Esophagus squamous epithelium (tissue), 4 donors: ENCODE measurements around the gene TRAM2.

ENCODE experiments used
- CTCF ChIP-seq, 6 experiments: fragments of 450-650 bp in 4 of 6; fragments of 200-600 bp in 2 of 6; sonication (generic) in 2 of 6; IDR thresholded peaks; one replicate each; pipeline ENCODE4 v1.5.1; 2016 to 2019; ENCODE audit warnings: antibody characterized with exemption in 6 of 6, mild to moderate bottlenecking in 4 of 6, moderate library complexity in 4 of 6
- POLR2A ChIP-seq, 4 donors: fragments of 450-650 bp; IDR thresholded peaks; one replicate each; pipeline ENCODE4 v1.6.1; 2017; ENCODE audit warnings: antibody characterized with exemption in 4 of 4, mild to moderate bottlenecking in 4 of 4, moderate library complexity in 3 of 4

DNA sequence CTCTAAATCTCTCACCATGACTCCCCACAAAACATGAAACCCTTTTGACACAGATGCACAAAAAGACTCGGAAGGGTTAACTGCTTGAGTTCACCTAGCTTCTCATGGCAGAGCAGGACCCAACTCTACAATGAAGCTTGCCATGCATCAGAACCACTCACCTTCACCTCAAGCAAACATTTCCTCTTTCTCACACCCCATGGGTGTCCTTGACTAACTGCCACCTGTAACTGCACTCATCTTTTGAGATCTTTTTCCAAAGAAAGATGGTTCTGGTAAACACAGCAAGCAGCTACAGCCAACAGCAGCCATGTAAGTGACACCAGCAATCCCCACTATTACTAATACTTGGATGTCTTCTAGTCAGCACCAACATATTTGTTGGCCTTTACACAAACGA, 80.2 kb downstream of the TRAM2 start:
- TF ChIP-seq CTCF (IDR thresholded peaks at IDR 0.05), result no peak
- no peak for TF ChIP-seq POLR2A (IDR thresholded peaks at IDR 0.05)
